Vagina (tissue), 2 donors: ENCODE data around the gene KCTD4.

ENCODE experiments used
- CTCF ChIP-seq, 3 experiments: fragments of 450-650 bp in 2 of 3; fragments of 200-600 bp in 1 of 3; sonication (generic) in 1 of 3; IDR thresholded peaks; one replicate each; pipeline ENCODE4 v1.5.1; 2017 to 2019; ENCODE audit warnings: antibody characterized with exemption in 3 of 3, mild to moderate bottlenecking in 2 of 3, moderate library complexity in 2 of 3
- POLR2A ChIP-seq, 2 donors: fragments of 450-650 bp; IDR thresholded peaks; one replicate each; pipeline ENCODE4 v1.6.1; 2017; ENCODE audit warnings: antibody characterized with exemption in 2 of 2, mild to moderate bottlenecking in 2 of 2, moderate library complexity in 2 of 2
- POLR2AphosphoS5 ChIP-seq, 2 donors: sonication (generic); formaldehyde crosslinking; IDR thresholded peaks; one replicate each; pipeline ENCODE4 v1.9.0; 2017; ENCODE audit warnings: antibody characterized with exemption in 2 of 2, mild to moderate bottlenecking in 2 of 2, low read depth in 1 of 2; ENCODE audit not compliant: insufficient read depth in 1 of 2

DNA sequence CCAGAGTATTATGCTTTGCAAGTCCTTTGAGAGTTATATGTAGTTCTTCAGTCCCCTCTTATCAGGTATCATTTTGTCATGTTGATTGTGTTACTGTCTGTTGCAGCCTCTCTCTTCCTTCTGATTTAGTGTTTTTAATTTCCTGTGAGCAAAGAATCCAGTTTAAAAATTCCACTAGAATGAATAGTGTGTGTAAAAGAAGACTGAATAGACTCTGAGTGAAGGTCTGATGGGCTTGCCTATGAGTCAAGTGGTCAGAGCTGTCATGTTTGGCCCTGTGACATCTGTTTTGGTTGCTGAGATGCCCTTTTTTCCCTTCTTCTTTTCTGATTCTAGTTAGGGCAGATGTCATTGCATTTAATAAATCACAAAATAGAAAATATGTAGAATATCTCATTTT lies 23.3 kb upstream of the KCTD4 start:
- TF ChIP-seq CTCF (IDR thresholded peaks at IDR 0.05) (no peak), POLR2A (IDR thresholded peaks at IDR 0.05) (no peak), POLR2AphosphoS5 (IDR thresholded peaks at IDR 0.05; ENCODE audit: insufficient read depth in 1 of 2, low read depth in 1 of 2) (no peak)
